Superior temporal gyrus (tissue), 1 donor: Measurements from ENCODE around the gene OTOG.

Experiments used
- DNase-seq: peaks from one replicate; pipeline ENCODE4 v3.0.0-alpha.2; 2016; ENCODE audit errors: extremely low spot score

Gene OTOG

GRCh38 chr11:17547051-17547577 is at the start of gene OTOG:
OTOG (plus strand) TSS chr11:17547259; CDS start chr11:17547373, 114 bp downstream.
- no peak for DNase-seq

GRCh38 chr11:17498058-17498457 is 49.0 kb upstream of the OTOG start:
- DNase-seq = no peak

- DNase-seq = no peak
These were observed 48.6 kb upstream of the OTOG start for GRCh38 chr11:17498475-17498874.

GRCh38 chr11:17500673-17501072 is 46.4 kb upstream of the OTOG start:
- DNase-seq = no peak

- no peak for DNase-seq
These were observed 44.4 kb upstream of the OTOG start for GRCh38 chr11:17502630-17503029.

- DNase-seq = peak; percentile 91
These were observed 42.5 kb upstream of the OTOG start for GRCh38 chr11:17504330-17505107.

- DNase-seq = no peak
These were observed 41.9 kb upstream of the OTOG start for GRCh38 chr11:17505146-17505545.

- DNase-seq = no peak
These were observed 40.7 kb upstream of the OTOG start for GRCh38 chr11:17506314-17506713.

GRCh38 chr11:17506942-17507341 is 40.1 kb upstream of the OTOG start:
- DNase-seq = no peak

GRCh38 chr11:17507773-17508172 is 39.3 kb upstream of the OTOG start:
- no peak for DNase-seq

- no peak for DNase-seq
These were observed 38.8 kb upstream of the OTOG start for GRCh38 chr11:17508306-17508705.

GRCh38 chr11:17508791-17509190 is 38.3 kb upstream of the OTOG start:
- no peak for DNase-seq

GRCh38 chr11:17510507-17511206 is 36.4 kb upstream of the OTOG start:
- DNase-seq = no peak

- no peak for DNase-seq
These were observed 35.5 kb upstream of the OTOG start for GRCh38 chr11:17511571-17511970.

GRCh38 chr11:17512101-17512500 is 35.0 kb upstream of the OTOG start:
- DNase-seq = no peak

GRCh38 chr11:17513853-17514252 is 33.2 kb upstream of the OTOG start:
- DNase-seq = no peak

- DNase-seq = no peak
These were observed 32.6 kb upstream of the OTOG start for GRCh38 chr11:17514476-17514875.

- no peak for DNase-seq
These were observed 31.4 kb upstream of the OTOG start for GRCh38 chr11:17515443-17516176.

- peak; percentile 89 for DNase-seq
These were observed 30.4 kb upstream of the OTOG start for GRCh38 chr11:17516551-17517150.

GRCh38 chr11:17517186-17517585 is 29.9 kb upstream of the OTOG start:
- no peak for DNase-seq

- no peak for DNase-seq
These were observed 28.7 kb upstream of the OTOG start for GRCh38 chr11:17518366-17518765.
